Erythroblast (primary cell): ENCODE data around the gene ZNRF1.
"Not testable (repeated sequence)": the region's sequence is repeated elsewhere in the genome, so short reads cannot be mapped to it uniquely, and the experiment has no call there.

ENCODE experiments used
- GATA1 ChIP-seq: IDR thresholded peaks from 2 replicates; pipeline ENCODE4 v1.6.1; 2011; ENCODE audit warnings: low read depth, mild to moderate bottlenecking, control low read depth, low read length, moderate library complexity
- POLR2A ChIP-seq: IDR thresholded peaks from 2 replicates; pipeline ENCODE4 v1.6.1; 2011; ENCODE audit warnings: mild to moderate bottlenecking, low read length

GRCh38 chr16:75129421-75130149 is 130.8 kb downstream of the ZNRF1 start:
- not testable (repeated sequence) for TF ChIP-seq POLR2A, GATA1
